ENCODE results near the gene BBS7. TPM values are rescaled to one million over a fixed set of nuclear protein-coding genes. Genes with fewer than 3 reads are reported as not detected.

Gene BBS7
- total and polyA plus RNA-seq, 10 of the 15 experiments (the other 5 are each of a cell fraction or from before 2014, with no cell fraction given), result 5.2 to 15.2 (median 9.0) TPM

GRCh38 chr4:121827853-121828252 lies 42.4 kb downstream of the BBS7 start:
- CTCF ChIA-PET, result interaction anchor here (1.0 to 1.8 kb wide), 3 partner anchors 11 to 172 kb away, joined by 3 to 4 read pairs (median 3); no protein-coding TSS in a partner anchor

More at GRCh38 chr4:121827853-121828252, 42.4 kb downstream of the BBS7 start:
- H3K36me3 ChIP-seq (ENCODE audit: control insufficient read depth in 2 of 2, insufficient read depth in 2 of 2, low read length in 1 of 2), result no peaks in the 10 kb centered on the region
- no TSS peak for BruUV-seq (replicated peaks)
- H3K4me3 ChIP-seq, result no peak overlapping the region
- peaks cover 9% of the 10 kb centered on the region for H3K79me2 ChIP-seq (ENCODE audit: control insufficient read depth, insufficient read depth, low read length)
- H3K27me3 ChIP-seq (replicated peaks in 1 of 2; ENCODE audit: control insufficient read depth in 2 of 2, insufficient read depth in 2 of 2, low read length in 1 of 2), result no peaks in the 10 kb centered on the region
- DNase-seq (ENCODE audit: low read depth, low spot score), result no peak
- ChIA-PET SMC1A (ENCODE audit: uncharacterized antibody, unreplicated experiment) (interaction anchor here (0.6 to 2.3 kb wide), 4 partner anchors 8 to 132 kb away, joined by 3 to 7 read pairs (median 4); no protein-coding TSS in a partner anchor), RAD21 (ENCODE audit: unreplicated experiment) (interaction anchor here (1.1 kb wide), 2 partner anchors 60 to 132 kb away, joined by 3 read pairs; no protein-coding TSS in a partner anchor), POLR2A (interaction anchor here (1.2 kb wide), 1 partner anchor 11 kb away, joined by 3 read pairs; no protein-coding TSS in a partner anchor)
- TF ChIP-seq LARP7 (IDR thresholded peaks at IDR 0.05) (no peak), WRNIP1 (IDR thresholded peaks at IDR 0.05; ENCODE audit: borderline replicate concordance, low read depth, low read length) (no peak), RUNX3 (IDR thresholded peaks at IDR 0.05; ENCODE audit: low read length) (no peak), BCLAF1 (IDR thresholded peaks at IDR 0.05) (no peak), ZBTB4 (CRISPR knock-in tag; IDR thresholded peaks at IDR 0.05) (no peak), CHD2 (IDR thresholded peaks at IDR 0.05; ENCODE audit: borderline replicate concordance, low read depth, low read length) (no peak), ZNF592 (IDR thresholded peaks at IDR 0.05) (no peak), E4F1 (IDR thresholded peaks at IDR 0.05; ENCODE audit: borderline replicate concordance, partially characterized antibody) (no peak)
- H3K27ac ChIP-seq (ENCODE audit: control insufficient read depth, insufficient read depth), result no peak overlapping the region
- intact Hi-C loops (cut with micrococcal nuclease; ENCODE audit: unreplicated experiment), result no loop called here
- no peak overlapping the region for H3K4me2 ChIP-seq (ENCODE audit: control insufficient read depth, insufficient read depth)
- H3K4me1 ChIP-seq (ENCODE audit: control insufficient read depth, insufficient read depth, low read length), result no peaks in the 10 kb centered on the region
- H4K20me1 ChIP-seq (ENCODE audit: control insufficient read depth, insufficient read depth), result no peaks in the 10 kb centered on the region
- no peak for FAIRE-seq
- no peak overlapping the region for H2AFZ ChIP-seq (ENCODE audit: control insufficient read depth, low read depth, low read length)
- ATAC-seq, result no peak
- in situ Hi-C loops (cut with MboI), result no loop called here
- 100% methylated on average over 1 of the region's 1 CpG for whole genome bisulfite sequencing (ENCODE audit: insufficient coverage, insufficient replicate concordance, low lambda C conversion rate, missing lambda C conversion rate)
- no peaks in the 10 kb centered on the region for H3K9me3 ChIP-seq (replicated peaks; ENCODE audit: control insufficient read depth, insufficient read depth, low read length)
- no peak overlapping the region for H3K9ac ChIP-seq (ENCODE audit: control insufficient read depth, insufficient read depth, low read length)
